GM11168 (cell line): ENCODE results near the gene MYL11.
"Not testable (repeated sequence)": the region's sequence is repeated elsewhere in the genome, so short reads cannot be mapped to it uniquely, and the experiment has no call there.

ENCODE experiments used
- in situ Hi-C: fragments of 300-500 bp; cut with MboI; formaldehyde crosslinking; loops from one replicate; pipeline ENCODE4 v1.12.0; 2022; ENCODE audit warnings: low sequenced_read_pairs; ENCODE audit not compliant: unreplicated experiment

MYL11 gene, protein sequence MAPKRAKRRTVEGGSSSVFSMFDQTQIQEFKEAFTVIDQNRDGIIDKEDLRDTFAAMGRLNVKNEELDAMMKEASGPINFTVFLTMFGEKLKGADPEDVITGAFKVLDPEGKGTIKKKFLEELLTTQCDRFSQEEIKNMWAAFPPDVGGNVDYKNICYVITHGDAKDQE

DNA sequence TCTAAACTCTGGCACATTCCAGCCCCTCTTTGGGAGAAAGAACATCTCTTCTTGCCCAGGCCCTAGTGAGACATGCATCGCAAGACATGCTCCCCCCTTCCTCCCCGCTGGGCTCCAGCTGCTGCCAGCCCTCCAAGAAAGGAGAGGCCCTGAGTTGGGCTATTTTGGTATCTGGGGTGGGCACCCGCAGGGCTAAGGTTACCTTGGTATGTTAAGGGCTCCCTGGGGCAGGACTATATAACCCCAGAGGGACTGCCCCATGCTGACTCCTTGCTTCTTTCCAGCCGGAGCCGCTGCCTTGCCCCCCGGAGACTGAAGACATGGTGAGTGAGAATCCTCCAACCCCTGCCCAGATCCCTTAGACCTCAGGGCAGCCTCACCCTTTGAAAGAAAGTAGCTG lies at the start of gene MYL11:
Gene MYL11 (plus strand): TSS at position 265 of the 400 bp plus-strand sequence. CDS start 56 bp downstream, at position 321.
- in situ Hi-C loops: loop anchor here (25.0 kb wide), 1 partner anchor 162 kb away; no protein-coding TSS in a partner anchor

DNA sequence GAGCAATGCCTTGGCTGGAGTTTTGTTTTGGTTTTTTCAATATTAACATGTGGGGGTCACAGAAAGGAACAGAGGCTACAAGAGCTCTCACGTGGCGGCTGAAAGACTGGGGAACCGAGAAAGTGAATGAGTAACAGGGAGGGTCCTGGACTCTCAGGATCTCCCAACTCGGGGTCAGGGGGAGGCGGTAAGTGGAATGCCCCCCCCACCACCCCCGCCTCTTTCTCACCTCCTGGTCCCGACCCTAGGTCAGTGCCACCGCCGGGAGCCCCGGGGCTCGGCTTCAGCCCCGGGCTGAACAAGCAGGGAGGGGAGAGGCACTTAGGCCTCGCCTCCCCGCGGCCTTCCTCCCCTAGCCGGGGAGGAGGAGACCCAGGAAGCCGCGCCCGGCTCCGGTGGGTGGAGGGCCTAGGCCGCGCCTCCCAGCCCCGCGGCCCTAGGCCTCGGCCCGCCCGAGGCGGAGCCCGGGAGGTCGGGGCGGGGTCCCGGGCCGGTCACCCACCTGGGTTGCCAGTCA lies 40.1 kb upstream of the MYL11 start:
- in situ Hi-C loops: not testable (repeated sequence)

DNA sequence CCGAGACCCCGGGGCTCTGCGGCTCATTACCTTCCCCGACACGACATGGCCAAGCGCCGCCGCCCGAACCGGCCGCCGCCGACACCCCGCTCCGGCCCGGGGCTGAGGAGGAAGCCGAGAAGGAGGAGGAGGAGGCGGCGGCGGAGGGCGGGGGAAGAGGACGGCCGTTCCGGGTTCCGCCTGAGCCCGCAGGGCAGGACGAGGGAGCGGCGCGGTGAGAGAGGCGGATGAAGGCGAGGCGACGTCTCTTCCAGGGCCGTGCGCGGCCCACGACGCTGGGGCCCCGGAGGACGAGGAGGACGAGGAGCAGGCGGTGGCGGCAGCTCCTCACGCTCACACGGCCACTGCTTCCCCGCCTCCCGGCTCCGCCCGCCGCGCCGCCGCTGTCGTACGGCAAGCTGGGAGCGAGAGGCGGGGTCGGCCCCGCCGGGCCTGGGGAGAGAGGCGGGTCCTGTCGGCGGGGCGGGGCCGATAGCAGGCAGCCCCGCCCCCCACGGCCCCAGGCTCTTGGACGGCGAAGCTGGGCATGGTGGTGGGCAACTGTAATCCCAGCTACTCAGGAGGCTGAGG lies 39.5 kb upstream of the MYL11 start:
- in situ Hi-C loops: not testable (repeated sequence)

DNA sequence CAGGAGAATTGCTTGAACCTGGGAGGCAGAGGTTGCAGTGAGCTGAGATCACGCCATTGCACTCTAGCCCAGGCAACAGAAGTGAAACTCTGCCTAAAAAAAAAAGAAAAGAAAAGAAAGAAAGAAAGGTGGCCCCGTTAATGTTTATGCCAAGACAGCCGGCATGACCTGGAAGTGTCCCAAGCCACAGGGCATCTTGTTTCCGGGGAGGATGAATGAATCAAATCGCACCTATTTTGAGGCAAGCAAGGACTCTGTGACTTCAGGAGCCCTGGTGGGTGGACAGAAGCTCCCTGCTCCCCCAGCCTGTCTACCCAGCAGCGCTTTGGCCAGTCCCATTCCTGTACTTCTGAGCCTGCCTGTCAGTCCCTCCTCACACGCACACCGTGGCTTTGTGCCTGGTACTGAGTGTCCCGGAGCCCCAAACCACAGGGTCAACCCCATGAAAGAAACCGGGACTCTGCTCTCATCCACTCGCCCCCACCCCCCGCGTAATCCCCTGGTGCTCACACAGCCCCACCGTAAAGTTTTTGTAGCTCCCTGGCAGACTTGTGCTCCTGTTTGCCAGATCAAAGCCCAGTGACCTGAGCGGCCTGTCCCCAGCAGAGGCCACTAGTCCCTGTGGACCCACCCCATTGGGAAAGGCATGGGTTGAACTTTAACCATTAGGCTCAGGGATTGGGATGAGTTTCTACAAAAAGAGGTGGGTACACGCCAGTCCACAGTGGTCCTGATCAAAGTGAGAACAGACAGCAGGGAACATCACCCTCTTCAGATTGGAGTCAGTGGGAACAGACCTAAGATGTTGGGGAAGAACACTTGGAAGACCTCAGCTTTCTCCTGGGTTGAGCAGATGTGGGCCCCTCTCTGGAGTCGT lies 38.8 kb upstream of the MYL11 start:
- in situ Hi-C loops: no loop called here

DNA sequence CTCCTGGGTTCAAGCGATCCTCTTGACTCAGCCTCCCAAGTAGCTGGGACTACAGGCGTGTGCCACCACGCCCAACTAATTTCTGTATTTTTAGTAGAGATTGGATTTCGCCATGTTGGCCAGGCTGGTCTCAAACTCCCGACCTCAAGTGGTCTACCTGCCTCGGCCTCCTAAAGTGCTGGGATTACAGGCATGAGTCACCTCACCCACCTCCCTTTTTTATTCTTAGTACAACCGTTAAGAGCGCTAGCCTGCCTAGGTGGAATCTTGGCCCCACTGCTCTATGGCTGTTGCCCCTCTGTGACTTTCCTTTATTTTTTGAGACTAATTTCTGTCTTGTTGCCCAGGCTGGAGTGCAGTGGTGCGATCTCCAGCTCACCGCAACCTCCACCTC lies 36.6 kb upstream of the MYL11 start:
- in situ Hi-C loops: not testable (repeated sequence)

DNA sequence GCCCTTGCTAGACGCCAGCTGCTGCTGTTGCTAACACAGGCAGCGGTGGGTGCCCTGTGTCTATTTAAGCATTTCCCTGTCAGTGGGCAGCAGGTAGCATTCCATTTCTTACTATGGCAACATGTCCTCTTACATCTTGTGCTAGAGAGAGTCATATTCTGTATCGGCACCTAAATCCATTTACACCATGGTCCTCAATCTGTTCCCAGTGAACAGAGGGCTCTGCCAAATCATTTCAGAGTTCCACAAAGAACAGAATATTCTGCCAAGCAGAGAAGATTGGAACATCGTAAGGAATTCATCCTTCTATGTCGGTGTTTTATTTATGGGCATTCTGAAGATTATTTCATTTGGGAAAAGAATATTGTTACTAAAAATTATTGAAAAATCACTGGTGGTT lies 35.9 kb upstream of the MYL11 start:
- in situ Hi-C loops: not testable (repeated sequence)

DNA sequence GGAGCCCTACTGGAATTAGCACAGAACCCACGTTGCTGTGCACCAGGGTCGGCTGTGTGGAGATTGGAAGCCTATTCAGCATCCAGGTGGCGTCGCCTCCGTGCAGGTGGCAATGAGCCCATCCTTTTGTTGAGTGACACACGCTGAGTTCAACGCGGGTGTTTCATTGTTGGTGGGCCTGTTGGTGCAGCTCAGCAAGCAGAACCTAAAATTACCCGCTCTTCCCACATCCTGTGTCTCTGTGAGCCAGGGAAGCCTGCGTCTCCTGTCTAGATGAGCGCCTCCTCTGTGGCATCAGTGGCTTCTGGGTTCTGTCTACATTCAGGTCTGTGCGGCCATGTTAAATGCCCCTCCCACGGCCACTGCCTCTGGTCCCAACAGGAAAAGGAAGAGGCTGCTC lies 34.0 kb upstream of the MYL11 start:
- in situ Hi-C loops: no loop called here

DNA sequence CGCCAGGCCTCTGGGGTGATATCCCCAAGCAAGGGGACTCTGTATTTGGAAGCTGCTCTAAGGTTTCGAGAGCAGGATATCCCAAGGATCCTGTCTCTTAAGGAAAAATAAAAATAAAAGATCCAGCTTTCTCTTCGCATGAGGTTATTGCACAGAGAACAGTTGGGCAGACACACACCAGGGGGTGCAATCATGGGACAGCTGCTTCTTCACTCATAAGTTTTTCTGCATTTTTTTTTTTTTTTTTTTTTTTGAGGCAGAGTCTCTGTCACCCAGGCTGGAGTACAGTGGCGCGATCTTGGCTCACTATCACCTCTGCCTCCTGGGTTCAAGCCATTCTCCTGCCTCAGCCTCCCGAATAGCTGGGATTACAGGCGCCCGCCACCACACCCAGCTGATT lies 32.6 kb upstream of the MYL11 start:
- in situ Hi-C loops: not testable (repeated sequence)

DNA sequence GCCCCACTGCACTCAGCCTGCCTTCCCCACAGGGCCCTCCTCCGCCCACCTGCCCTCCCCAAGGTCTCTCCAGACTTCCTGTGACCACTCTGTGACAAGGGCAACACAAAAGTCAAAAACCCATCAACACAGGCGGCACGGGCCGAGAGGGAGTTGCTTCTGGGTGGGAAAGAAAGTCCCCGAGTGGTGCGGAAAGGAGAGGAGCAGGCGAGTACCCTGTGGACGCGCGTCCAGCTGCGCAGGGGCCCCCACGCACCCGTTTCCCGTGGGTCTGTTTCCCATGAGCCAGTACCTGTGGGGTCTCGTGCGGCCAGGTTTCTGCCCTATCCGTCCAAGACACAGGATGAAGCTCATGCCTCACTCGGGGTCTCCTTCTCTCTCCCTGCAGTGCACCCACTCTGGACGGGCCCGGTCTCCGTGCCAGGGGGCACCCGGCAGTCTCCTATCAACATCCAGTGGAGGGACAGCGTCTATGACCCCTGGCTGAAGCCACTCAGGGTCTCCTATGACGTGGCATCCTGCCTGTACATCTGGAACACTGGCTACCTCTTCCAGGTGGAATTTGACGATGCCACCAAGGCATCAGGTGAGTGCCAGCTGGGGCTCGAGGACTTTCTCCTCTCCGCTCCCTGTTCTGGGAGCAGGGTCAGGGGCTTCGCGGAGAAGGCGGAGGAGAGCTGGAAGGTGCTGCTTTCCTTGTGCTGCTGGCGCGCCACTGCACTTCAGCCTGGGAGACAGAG lies 31.7 kb upstream of the MYL11 start:
- in situ Hi-C loops: no loop called here

DNA sequence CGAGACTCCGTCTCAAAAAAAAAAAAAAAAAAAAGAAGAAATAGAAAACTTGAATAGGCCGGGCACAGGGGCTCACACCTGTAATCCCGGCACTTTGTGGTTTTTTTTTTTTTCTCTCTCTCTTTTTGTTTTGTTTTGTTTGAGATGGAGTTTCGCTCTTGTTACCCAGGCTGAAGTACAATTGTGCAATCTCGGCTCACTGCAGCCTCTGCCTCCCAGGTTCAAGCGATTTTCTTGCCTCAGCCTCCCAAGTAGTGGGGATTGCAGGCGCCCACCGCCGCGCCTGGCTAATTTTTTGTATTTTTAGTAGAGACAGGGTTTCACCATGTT lies 31.1 kb upstream of the MYL11 start:
- in situ Hi-C loops: not testable (repeated sequence)

DNA sequence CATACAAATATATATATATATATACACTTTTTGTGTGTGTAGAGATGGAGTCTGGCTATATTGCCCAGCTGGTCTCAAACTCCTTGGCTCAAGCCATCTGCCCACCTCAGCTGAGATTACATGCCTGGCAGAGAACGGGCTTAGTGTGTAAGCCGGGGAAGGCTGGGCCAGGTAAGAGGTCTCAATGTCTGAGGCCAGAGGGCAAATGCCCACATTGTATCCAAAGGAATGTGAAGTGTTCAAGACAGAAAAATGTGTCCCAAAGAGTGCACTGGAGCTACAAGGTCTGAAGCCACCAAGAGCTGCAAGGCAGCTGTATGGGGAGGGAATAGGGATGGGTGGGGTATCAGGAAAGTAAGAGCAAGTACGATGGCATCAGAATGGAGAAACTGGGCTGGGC lies 28.3 kb upstream of the MYL11 start:
- in situ Hi-C loops: no loop called here

DNA sequence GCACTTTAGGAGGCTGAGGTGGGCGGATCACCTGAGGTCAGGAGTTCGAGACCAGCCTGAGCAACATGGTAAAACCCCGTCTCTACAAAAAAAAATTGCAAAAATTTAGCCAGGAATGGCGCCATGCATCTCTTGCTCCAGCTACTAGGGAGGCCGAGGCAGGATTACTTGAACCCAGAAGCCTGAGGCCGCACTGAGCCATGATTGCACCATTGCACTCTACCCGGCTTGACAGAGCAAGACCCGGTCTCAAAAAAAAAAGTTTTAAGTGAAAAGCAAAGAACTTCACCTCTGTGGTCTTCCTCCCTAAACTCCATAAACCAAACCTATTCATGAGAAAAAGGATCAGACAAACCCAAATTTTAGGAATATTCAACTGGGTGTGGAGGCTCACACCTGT lies 26.5 kb upstream of the MYL11 start:
- in situ Hi-C loops: no loop called here

DNA sequence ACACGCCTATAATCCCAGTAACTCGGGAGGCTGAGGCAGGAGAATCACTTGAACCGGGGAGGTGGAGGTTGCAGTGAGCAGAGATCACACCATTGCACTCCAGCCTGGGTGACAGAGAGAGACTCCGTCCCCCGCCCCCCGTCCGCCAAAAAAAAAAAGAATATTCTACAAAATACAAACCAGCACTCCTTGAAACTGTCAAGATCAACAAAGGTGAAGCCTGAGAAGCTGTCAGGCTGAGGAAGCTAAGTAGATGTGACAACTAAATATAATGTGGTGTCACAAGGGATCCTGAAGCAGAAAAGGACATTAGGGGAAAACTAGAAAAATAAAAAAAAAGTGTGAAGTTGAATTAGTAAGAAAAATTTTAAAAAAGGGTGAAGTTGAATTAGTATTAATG lies 25.7 kb upstream of the MYL11 start:
- in situ Hi-C loops: no loop called here

DNA sequence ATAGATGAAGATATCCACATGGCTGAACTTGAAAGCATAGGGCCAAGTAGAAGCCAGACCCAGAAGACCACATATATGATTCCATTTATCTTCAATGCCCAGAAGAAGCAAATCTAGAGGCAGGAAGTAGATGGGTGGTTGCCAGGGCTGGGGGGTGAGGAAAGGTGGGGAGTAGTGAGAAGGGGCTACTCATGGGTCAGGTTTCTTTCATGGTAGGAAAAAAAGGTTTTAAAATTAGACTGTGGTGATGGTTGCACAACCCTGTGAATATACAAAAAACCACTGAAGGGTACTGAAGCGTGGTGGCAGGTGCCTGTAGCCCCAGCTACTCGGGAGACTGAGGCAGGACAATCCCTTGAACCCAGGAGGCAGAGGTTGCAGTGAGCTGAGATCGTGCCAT lies 24.9 kb upstream of the MYL11 start:
- in situ Hi-C loops: loop anchor here (25.0 kb wide), 1 partner anchor 137 kb away; no protein-coding TSS in a partner anchor

DNA sequence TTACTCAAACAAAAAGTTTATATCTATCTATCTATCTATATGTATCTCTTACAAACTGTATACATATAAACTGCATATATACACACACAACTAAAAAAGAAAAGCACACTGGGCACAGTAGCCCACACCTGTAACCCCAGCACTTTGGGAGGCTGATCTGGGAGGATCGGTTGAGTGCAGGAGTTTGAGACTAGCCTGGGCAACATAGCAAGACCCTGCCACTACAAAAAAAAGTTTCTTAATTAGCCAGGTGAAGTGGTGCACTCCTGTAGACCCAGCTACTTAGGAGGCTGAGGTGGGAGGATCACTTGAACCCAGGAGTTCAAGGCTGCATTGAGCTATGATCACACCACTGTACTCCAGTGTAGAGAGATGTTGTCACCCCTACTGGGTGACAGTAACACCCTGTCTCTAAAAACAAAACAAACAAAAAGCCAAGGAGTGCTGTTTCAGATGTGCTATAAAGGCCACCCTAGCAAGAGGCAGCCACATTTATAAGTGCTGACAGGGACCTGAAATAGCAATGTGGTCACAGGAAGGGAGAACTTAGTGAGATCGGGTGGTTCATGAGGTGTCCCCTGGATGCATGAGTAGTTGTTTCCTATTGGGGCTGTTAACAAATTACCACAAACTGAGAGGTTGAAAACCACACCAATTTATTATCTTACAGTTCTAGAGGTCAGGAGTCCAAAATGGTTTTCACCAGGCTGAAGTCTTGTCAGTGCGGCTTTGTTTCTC lies 24.3 kb upstream of the MYL11 start:
- in situ Hi-C loops: loop anchor here (25.0 kb wide), 1 partner anchor 138 kb away; no protein-coding TSS in a partner anchor

DNA sequence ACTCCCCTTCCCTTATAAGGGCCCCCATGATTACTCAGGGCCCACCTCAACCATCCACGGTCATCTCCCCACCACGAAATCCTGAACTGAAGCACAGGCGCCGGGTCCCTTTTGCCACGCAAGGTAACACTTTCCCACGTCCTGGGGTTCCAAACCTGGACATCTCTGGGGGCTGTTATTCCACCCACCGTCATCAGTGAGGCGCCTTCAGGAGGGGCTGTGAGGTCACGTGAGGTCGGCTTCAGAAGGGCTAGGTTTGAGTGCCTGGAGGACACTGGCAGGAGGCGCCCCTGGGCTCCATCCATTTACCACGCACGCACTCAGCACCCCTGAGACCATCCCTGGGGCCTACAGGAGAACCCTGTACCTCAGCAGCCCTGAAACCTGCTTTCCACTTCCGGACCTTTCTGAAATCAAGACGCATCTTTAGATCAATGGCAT lies 23.6 kb upstream of the MYL11 start:
- in situ Hi-C loops: loop anchor here (25.0 kb wide), 1 partner anchor 139 kb away; no protein-coding TSS in a partner anchor

DNA sequence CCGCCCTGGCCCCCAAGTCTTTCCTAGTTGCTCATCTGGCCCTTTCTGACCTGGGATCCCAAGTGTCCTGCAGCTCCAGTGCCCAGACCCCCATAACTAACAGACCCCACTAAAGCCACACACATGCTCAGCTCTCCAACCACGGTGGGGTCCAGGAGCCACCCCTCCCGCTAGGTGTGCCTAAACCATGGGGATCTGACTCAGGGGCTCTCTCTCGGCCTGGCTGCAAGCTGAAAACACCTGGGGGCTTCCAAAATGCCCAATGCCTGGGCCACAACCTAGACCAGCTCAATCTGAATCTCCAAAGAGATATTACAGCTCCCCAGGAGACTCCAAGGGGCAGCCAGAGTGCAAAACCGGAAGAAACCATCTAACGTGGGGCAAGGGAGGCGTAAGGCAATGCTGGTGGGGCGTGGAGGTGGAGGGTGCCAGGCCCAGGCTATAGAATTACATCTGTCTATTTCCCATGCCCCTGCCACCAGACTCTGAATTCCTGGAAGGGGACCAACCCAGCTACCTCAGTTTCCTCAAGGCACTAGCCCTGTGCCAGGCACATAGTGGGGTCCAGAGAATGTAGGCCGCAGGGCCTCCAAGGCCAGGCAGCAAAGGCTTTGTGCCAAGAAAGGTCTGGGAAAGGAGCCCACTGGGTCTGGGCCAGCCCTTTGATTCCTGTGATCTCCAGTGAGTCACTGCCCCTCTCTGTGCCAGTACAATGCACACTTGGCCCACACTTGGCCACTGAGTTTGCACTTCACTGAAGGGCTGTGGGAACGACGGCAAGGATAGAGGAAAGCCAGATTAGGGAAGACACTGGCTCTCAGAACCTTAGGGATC lies 22.8 kb upstream of the MYL11 start:
- in situ Hi-C loops: loop anchor here (25.0 kb wide), 1 partner anchor 140 kb away; no protein-coding TSS in a partner anchor

DNA sequence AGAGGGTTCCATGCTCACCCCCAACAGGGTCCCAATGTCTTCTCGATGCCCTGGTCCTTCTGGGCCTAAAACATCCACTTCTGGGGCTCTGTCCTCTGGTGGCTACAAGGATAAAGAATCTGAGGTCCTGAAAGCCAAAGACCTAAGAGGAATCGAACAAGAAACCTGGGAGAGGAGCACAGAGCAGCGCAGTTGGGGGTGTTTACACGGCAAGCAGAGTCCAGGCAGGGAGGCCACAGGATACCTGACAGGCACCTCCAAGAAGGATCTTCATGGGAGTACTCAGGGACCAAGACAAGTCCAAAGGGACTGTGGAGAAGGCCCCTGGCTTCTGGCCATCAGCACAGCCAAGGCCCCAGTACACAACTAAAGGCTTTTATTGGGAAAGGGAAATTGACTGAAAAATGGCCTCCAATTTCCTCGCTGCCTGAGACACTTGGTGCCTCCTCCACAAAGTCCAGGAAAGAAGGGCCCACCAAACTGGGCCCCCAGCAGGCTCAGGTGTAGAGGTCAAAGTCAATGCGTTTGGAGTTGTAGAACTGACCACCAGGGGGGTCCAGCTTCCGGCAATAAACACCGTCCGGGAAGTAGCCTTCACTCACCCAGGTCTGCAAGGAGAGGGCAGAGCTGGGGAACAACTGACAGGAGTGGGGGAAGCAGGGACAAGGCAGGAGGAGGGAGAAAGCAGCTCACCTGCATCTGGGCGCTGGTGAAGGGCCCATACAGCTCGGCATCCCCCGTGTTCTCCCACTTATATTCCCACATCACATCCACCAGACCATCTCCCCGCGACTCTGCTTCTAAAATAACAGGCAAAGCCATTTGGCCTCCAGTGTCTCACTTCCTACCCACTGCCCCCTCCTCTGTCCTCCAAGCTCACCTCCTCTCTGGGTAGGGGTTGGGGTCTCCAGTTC lies 21.9 kb upstream of the MYL11 start:
- in situ Hi-C loops: loop anchor here (25.0 kb wide), 1 partner anchor 140 kb away; no protein-coding TSS in a partner anchor
